OCI-LY1 (cell line): ENCODE results near the gene NFIA.

Experiments
- H2AFZ ChIP-seq: fragments of 200-600 bp; sonication (generic), shearing (Covaris generic); 2 replicates; pipeline ENCODE4 v1.6.0; 2014; ENCODE audit warnings: antibody characterized with exemption, mild to moderate bottlenecking, low read length
- H3F3A ChIP-seq: fragments of 200-600 bp; sonication (generic), shearing (Covaris generic); 2 replicates; pipeline ENCODE4 v1.6.0; 2014; ENCODE audit warnings: mild to moderate bottlenecking, antibody characterized with exemption, low read length, moderate library complexity; ENCODE audit not compliant: insufficient read depth
- H3K27ac ChIP-seq: fragments of 200-600 bp; sonication (generic); 2 replicates; pipeline ENCODE4 v1.5.1; 2014; ENCODE audit warnings: low read length, mixed run types, mild to moderate bottlenecking, low read depth; ENCODE audit not compliant: poor library complexity, severe bottlenecking
- H3K27me3 ChIP-seq: fragments of 200-600 bp; sonication (generic); 2 replicates; pipeline ENCODE4 v1.6.0; 2014; ENCODE audit warnings: antibody characterized with exemption, mild to moderate bottlenecking, low read length, moderate library complexity; ENCODE audit not compliant: insufficient read depth
- H3K36me3 ChIP-seq: fragments of 200-600 bp; sonication (generic); 2 replicates; pipeline ENCODE4 v1.6.1; 2014; ENCODE audit warnings: mild to moderate bottlenecking, antibody characterized with exemption, low read length, moderate library complexity, mixed read lengths; ENCODE audit not compliant: insufficient read depth
- H3K4me1 ChIP-seq: fragments of 200-600 bp; sonication (generic); 2 replicates; pipeline ENCODE4 v1.5.1; 2014; ENCODE audit warnings: mild to moderate bottlenecking, low read length, moderate library complexity; ENCODE audit not compliant: insufficient read depth, severe bottlenecking
- H3K4me2 ChIP-seq: fragments of 200-600 bp; sonication (generic), shearing (Covaris generic); 2 replicates; pipeline ENCODE4 v1.6.1; 2014; ENCODE audit warnings: low read length
- H3K4me3 ChIP-seq: fragments of 200-600 bp; sonication (generic); 2 replicates; pipeline ENCODE4 v1.5.1; 2014; ENCODE audit warnings: low read length, low read depth, mild to moderate bottlenecking, mixed read lengths; ENCODE audit not compliant: poor library complexity, severe bottlenecking
- H3K79me2 ChIP-seq: fragments of 200-600 bp; shearing (Covaris generic); 2 replicates; pipeline ENCODE4 v1.6.1; 2016; ENCODE audit warnings: mixed run types, low read length, mixed read lengths; ENCODE audit not compliant: insufficient read depth
- H3K9ac ChIP-seq: fragments of 200-600 bp; sonication (generic), shearing (Covaris generic); 2 replicates; pipeline ENCODE4 v1.6.1; 2014; ENCODE audit warnings: mild to moderate bottlenecking, low read length, mixed read lengths
- H3K9me2 ChIP-seq: fragments of 200-600 bp; sonication (generic), shearing (Covaris generic); 2 replicates; pipeline ENCODE4 v1.6.1; 2014; ENCODE audit warnings: low read depth, mild to moderate bottlenecking, low read length, mixed read lengths
- H3K9me3 ChIP-seq: fragments of 200-600 bp; shearing (Covaris generic); 2 replicates; pipeline ENCODE4 v1.6.1; 2014; ENCODE audit warnings: low read length, mixed read lengths
- H4K20me1 ChIP-seq: fragments of 200-600 bp; sonication (generic), shearing (Covaris generic); 2 replicates; pipeline ENCODE4 v1.6.0; 2016; ENCODE audit warnings: mild to moderate bottlenecking, low read length; ENCODE audit not compliant: insufficient read depth
- EZH2 ChIP-seq: fragments of 200-600 bp; sonication (generic), shearing (Covaris generic); IDR thresholded peaks from 2 replicates; pipeline ENCODE4 v1.8.0; 2017; ENCODE audit warnings: borderline replicate concordance, mixed run types, mild to moderate bottlenecking, antibody characterized with exemption, low read length, moderate library complexity, mixed read lengths
- TF ChIP-seq, protein P1 (sequence below): fragments of 200-600 bp; sonication (generic), shearing (Covaris generic); IDR thresholded peaks from 2 replicates; pipeline ENCODE4 v1.5.1; 2017; ENCODE audit warnings: mild to moderate bottlenecking, antibody characterized with exemption, low read length, moderate library complexity, mixed read lengths

The NFIA gene

DNA sequence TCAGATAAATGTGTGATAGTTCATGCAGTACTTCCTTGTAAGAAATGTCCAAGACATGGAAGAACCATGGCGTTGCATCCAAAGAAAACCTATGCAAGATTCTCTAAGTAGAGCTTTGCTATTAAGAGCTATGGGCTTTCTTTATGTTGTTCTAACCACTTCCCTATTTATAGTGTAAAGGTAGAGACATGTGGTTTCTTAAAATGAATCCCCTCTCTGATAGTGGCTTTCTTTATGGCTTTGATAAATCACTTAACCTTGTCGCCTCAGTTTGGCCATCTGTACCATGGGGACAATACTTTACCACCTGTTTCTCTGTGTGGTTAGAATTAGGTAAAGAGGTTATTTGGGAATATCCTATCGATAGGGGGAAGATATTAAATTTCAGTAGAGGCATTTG lies 305.5 kb downstream of the NFIA start:
- TF ChIP-seq EZH2, result no peak
- peaks cover 23% of the 10 kb centered on the region for H3K4me1 ChIP-seq
- H3K27ac ChIP-seq, result peak overlapping the region; percentile 52
- H3K9me2 ChIP-seq, result no peaks in the 10 kb centered on the region
- H3K4me2 ChIP-seq, result peak overlapping the region; percentile 22; the same call in 1 of the 2 replicates
- no peaks in the 10 kb centered on the region for H4K20me1 ChIP-seq
- no peaks in the 10 kb centered on the region for H3K27me3 ChIP-seq
- no peaks in the 10 kb centered on the region for H3F3A ChIP-seq
- no peak overlapping the region for H3K9ac ChIP-seq
- no peak overlapping the region for H3K4me3 ChIP-seq
- peaks cover 3% of the 10 kb centered on the region; the same call in 1 of the 2 replicates for H3K9me3 ChIP-seq
- H2AFZ ChIP-seq, result no peak overlapping the region
- peaks cover 38% of the 10 kb centered on the region for H3K36me3 ChIP-seq
- no peaks in the 10 kb centered on the region for H3K79me2 ChIP-seq

DNA sequence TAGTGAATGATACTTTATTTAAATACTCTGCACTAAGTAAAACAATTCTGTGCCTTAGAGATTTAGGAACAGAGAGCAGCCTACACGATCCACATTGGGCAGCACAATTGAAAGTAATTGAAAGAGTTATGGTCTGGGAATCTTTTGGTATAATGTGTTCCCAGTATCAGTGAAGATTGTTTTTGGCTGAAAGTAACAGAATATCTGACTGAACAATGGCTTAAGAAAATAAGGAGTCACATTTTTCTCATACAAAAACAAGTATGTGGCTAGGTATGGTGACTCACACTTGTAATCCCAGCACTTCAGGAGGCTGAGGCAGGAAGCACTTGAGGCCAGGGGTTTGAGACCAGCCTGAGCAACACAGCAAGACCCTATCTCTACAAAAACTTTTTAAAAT lies 306.2 kb downstream of the NFIA start:
- H3K27me3 ChIP-seq, result no peaks in the 10 kb centered on the region
- H3K79me2 ChIP-seq, result no peaks in the 10 kb centered on the region
- no peaks in the 10 kb centered on the region for H3F3A ChIP-seq
- no peak for TF ChIP-seq EZH2
- TF ChIP-seq, protein P1, sequence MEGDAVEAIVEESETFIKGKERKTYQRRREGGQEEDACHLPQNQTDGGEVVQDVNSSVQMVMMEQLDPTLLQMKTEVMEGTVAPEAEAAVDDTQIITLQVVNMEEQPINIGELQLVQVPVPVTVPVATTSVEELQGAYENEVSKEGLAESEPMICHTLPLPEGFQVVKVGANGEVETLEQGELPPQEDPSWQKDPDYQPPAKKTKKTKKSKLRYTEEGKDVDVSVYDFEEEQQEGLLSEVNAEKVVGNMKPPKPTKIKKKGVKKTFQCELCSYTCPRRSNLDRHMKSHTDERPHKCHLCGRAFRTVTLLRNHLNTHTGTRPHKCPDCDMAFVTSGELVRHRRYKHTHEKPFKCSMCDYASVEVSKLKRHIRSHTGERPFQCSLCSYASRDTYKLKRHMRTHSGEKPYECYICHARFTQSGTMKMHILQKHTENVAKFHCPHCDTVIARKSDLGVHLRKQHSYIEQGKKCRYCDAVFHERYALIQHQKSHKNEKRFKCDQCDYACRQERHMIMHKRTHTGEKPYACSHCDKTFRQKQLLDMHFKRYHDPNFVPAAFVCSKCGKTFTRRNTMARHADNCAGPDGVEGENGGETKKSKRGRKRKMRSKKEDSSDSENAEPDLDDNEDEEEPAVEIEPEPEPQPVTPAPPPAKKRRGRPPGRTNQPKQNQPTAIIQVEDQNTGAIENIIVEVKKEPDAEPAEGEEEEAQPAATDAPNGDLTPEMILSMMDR, result no peak
- no peak overlapping the region for H3K4me2 ChIP-seq
- H3K9me3 ChIP-seq, result peaks cover 3% of the 10 kb centered on the region; the same call in 1 of the 2 replicates
- H3K36me3 ChIP-seq, result peaks cover 38% of the 10 kb centered on the region
- H3K4me3 ChIP-seq, result no peak overlapping the region
- no peaks in the 10 kb centered on the region for H3K9me2 ChIP-seq
- no peaks in the 10 kb centered on the region for H4K20me1 ChIP-seq
- no peak overlapping the region for H2AFZ ChIP-seq
- H3K9ac ChIP-seq, result no peak overlapping the region
- H3K4me1 ChIP-seq, result peaks cover 23% of the 10 kb centered on the region
- no peak overlapping the region for H3K27ac ChIP-seq

DNA sequence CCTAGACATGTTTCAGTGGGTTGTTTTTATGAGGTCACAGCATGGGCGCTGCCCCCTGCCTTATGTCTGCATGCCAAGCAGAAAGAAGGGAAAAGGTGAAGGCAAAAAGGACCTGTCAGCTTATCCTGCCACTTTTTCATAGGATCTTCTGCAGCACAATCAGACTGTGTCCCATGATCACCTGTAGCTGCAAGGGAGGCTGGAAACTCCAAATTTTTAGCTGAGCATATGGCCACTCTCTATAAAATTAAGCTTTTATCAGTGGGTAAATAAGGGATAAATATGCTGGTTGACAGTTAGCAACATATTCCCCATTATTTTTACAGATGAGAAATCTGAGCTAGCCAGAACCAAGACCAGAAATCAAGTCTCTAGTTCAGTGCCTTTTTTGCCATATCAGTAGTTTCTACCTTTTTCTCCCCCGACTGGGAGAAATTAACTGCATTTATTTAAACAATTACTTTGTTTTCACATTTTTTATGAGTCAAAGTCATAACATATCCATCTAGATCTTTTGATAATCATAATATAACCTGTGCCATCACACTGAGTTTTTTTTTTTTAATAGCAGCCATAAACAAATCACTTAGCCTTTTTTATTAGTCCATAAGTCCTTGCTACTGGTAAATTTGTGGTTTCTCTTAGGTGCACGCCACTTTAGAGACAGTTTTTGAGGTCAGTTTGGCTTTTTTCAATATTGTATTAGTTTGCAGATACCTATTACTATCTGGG lies 307.0 kb downstream of the NFIA start:
- Histone ChIP-seq H3K4me3 (no peak overlapping the region), H2AFZ (no peak overlapping the region), H3K9me3 (peaks cover 3% of the 10 kb centered on the region; the same call in 1 of the 2 replicates), H3K27ac (no peak overlapping the region), H3K27me3 (no peaks in the 10 kb centered on the region), H3K79me2 (no peaks in the 10 kb centered on the region), H3K4me1 (peaks cover 23% of the 10 kb centered on the region), H3K9ac (no peak overlapping the region), H3K36me3 (peaks cover 35% of the 10 kb centered on the region), H3F3A (no peaks in the 10 kb centered on the region), H4K20me1 (no peaks in the 10 kb centered on the region), H3K9me2 (no peaks in the 10 kb centered on the region), H3K4me2 (no peak overlapping the region)
- TF ChIP-seq, protein P1, result no peak
- no peak for TF ChIP-seq EZH2
